ENCODE data around the gene CFAP52.

- TF ChIP-seq CTCF (IDR thresholded peaks at IDR 0.05; ENCODE audit: extremely low read depth in 1 of 2, insufficient read depth in 1 of 2, low read depth in 1 of 2, low read length in 2 of 2) (no peak), POLR2A (IDR thresholded peaks at IDR 0.05; ENCODE audit: low read depth, low read length) (no peak), POLR2AphosphoS5 (IDR thresholded peaks at IDR 0.05; ENCODE audit: insufficient read depth, low read depth, low read length) (no peak), MAX (IDR thresholded peaks at IDR 0.05; ENCODE audit: insufficient read depth, insufficient read length) (no peak), FOS (IDR thresholded peaks at IDR 0.05; ENCODE audit: borderline replicate concordance, insufficient read depth, low read length) (no peak)
Measured at GRCh38 chr17:9622961-9623360, 46.5 kb downstream of the CFAP52 start.

Data from endothelial cell of umbilical vein (primary cell).